Large intestine (tissue), 12 donors: ENCODE measurements around the gene ACSL3. TPM values are rescaled to one million over a fixed set of nuclear protein-coding genes. Genes with fewer than 3 reads are reported as not detected.
A peak's percentile ranks its signal among the peaks of the same experiment; 100 is the strongest.

Experiments
- DNase-seq, 2 donors: peaks; one replicate each; pipeline versions ENCODE4 v3.0.0 to v3.0.0-alpha.2; 2013
- H3K27ac ChIP-seq: one replicate; pipeline ENCODE4 v1.5.1; 2013; ENCODE audit warnings: low read length
- H3K27me3 ChIP-seq: 2 replicates; pipeline ENCODE4 v1.6.1; 2013; ENCODE audit warnings: low read length; ENCODE audit not compliant: control insufficient read depth, insufficient read depth
- H3K36me3 ChIP-seq: 2 replicates; pipeline ENCODE4 v1.6.1; 2013; ENCODE audit warnings: low read length; ENCODE audit not compliant: control insufficient read depth, insufficient read depth
- H3K4me1 ChIP-seq: one replicate; pipeline ENCODE4 v1.6.1; 2013; ENCODE audit warnings: low read length; ENCODE audit not compliant: control insufficient read depth, insufficient read depth
- H3K4me3 ChIP-seq: one replicate; pipeline ENCODE4 v1.5.1; 2013; ENCODE audit warnings: low read length
- H3K9me3 ChIP-seq: one replicate; pipeline ENCODE4 v1.6.1; 2013; ENCODE audit warnings: mild to moderate bottlenecking, low read depth, low read length, moderate library complexity; ENCODE audit not compliant: control insufficient read depth
- WGBS: methylation state at CpG from one replicate; pipeline ENCODE4 v1.1.5; 2013; ENCODE audit warnings: low lambda C conversion rate; ENCODE audit not compliant: insufficient coverage; 5-methylcytosine and 5-hydroxymethylcytosine counted together
- long read RNA-seq, 11 donors: transcript quantifications; one replicate each; lab custom pipeline, GENCODE V29; 2026
- polyA plus RNA-seq: library from polyadenylated mRNA; unstranded; fragments of 120-200 nt; gene quantifications from one replicate; pipeline ENCODE4 v1.2.1, GENCODE V29; 2013

ACSL3 gene
- 34.8 TPM for polyA plus RNA-seq
- long read RNA-seq, donor 1, full-length matches to known transcripts = 2 of 2 reads
- long read RNA-seq, donor 1, partial matches to known transcripts = 0 of 2 reads
- long read RNA-seq, donor 1, other reads (novel, unspliced or antisense) = 0 of 2 reads
- long read RNA-seq, donor 2, full-length matches to known transcripts = 6 of 17 reads
- long read RNA-seq, donor 2, partial matches to known transcripts = 11 of 17 reads
- long read RNA-seq, donor 2, other reads (novel, unspliced or antisense) = 0 of 17 reads
- long read RNA-seq, donor 3 = 0 reads
- long read RNA-seq, donor 4, full-length matches to known transcripts = 1 of 1 reads
- long read RNA-seq, donor 4, partial matches to known transcripts = 0 of 1 reads
- long read RNA-seq, donor 4, other reads (novel, unspliced or antisense) = 0 of 1 reads
- long read RNA-seq, donor 5, partial matches to known transcripts = 0 of 4 reads
- long read RNA-seq, donor 5, other reads (novel, unspliced or antisense) = 0 of 4 reads
- long read RNA-seq, donor 6, full-length matches to known transcripts = 16 of 21 reads
- long read RNA-seq, donor 6, partial matches to known transcripts = 5 of 21 reads
- long read RNA-seq, donor 6, other reads (novel, unspliced or antisense) = 0 of 21 reads
- long read RNA-seq, donor 7, partial matches to known transcripts = 0 of 1 reads
- long read RNA-seq, donor 7, other reads (novel, unspliced or antisense) = 0 of 1 reads
- long read RNA-seq, donor 8, full-length matches to known transcripts = 10 of 18 reads
- long read RNA-seq, donor 8, partial matches to known transcripts = 8 of 18 reads
- long read RNA-seq, donor 8, other reads (novel, unspliced or antisense) = 0 of 18 reads
- long read RNA-seq, donor 9, transcript ACSL3-202 (16 exons, 3,147 nt) = major isoform, 8 of 9 reads
- long read RNA-seq, donor 9, partial matches to known transcripts = 0 of 9 reads
- long read RNA-seq, donor 9, other reads (novel, unspliced or antisense) = 0 of 9 reads
- long read RNA-seq, donor 10, partial matches to known transcripts = 5 of 7 reads
- long read RNA-seq, donor 10, other reads (novel, unspliced or antisense) = 0 of 7 reads
- long read RNA-seq, donor 11, full-length matches to known transcripts = 7 of 12 reads
- long read RNA-seq, donor 11, partial matches to known transcripts = 5 of 12 reads
- long read RNA-seq, donor 11, other reads (novel, unspliced or antisense) = 0 of 12 reads

GRCh38 chr2:222860740-222861410 lies at the start of gene ACSL3:
ACSL3 (plus strand) TSS chr2:222861036; CDS start chr2:222908773, 47,737 bp downstream.
- WGBS = no CpG with 5 or more reads among the region's 99 CpGs
- peak; percentile 94 to 97 for DNase-seq
- peak within 1 kb of the TSS; percentile 60 for H3K27ac ChIP-seq
- peak within 1 kb of the TSS; percentile 78 for H3K4me3 ChIP-seq
- peaks cover 14% of the 10 kb centered on the region for H3K4me1 ChIP-seq
- H3K36me3 ChIP-seq = no peaks in the 10 kb centered on the region
- no peaks in the 10 kb centered on the region for H3K27me3 ChIP-seq
- H3K9me3 ChIP-seq = no peaks in the 10 kb centered on the region

GRCh38 chr2:222811828-222812227 lies 49.0 kb upstream of the ACSL3 start:
- no peak for DNase-seq

GRCh38 chr2:222813177-222813843 lies 47.5 kb upstream of the ACSL3 start:
- no peaks in the 10 kb centered on the region for H3K4me1 ChIP-seq
- H3K27me3 ChIP-seq = no peaks in the 10 kb centered on the region
- DNase-seq = no peak
- WGBS = 90% methylated on average over 2 of the region's 6 CpGs
- H3K9me3 ChIP-seq = peaks cover 4% of the 10 kb centered on the region
- no peak overlapping the region for H3K27ac ChIP-seq
- no peak overlapping the region for H3K4me3 ChIP-seq
- H3K36me3 ChIP-seq = no peaks in the 10 kb centered on the region

More at GRCh38 chr2:222811828-222812227, 49.0 kb upstream of the ACSL3 start:
- H3K4me1 ChIP-seq = no peaks in the 10 kb centered on the region
- no CpG with 5 or more reads among the region's 1 CpG for WGBS
- no peaks in the 10 kb centered on the region for H3K36me3 ChIP-seq
- no peak overlapping the region for H3K27ac ChIP-seq
- H3K9me3 ChIP-seq = peaks cover 4% of the 10 kb centered on the region
- H3K4me3 ChIP-seq = no peak overlapping the region
- no peaks in the 10 kb centered on the region for H3K27me3 ChIP-seq

GRCh38 chr2:222819722-222820333 lies 41.0 kb upstream of the ACSL3 start:
- Histone ChIP-seq H3K9me3 (peaks cover 4% of the 10 kb centered on the region), H3K27me3 (no peaks in the 10 kb centered on the region), H3K36me3 (no peaks in the 10 kb centered on the region), H3K4me3 (no peak overlapping the region), H3K4me1 (no peaks in the 10 kb centered on the region), H3K27ac (no peak overlapping the region)
- DNase-seq = no peak
- no CpG with 5 or more reads among the region's 2 CpGs for WGBS

GRCh38 chr2:222823183-222823930 lies 37.5 kb upstream of the ACSL3 start:
- Histone ChIP-seq H3K36me3 (no peaks in the 10 kb centered on the region), H3K27me3 (no peaks in the 10 kb centered on the region), H3K27ac (no peak overlapping the region), H3K4me3 (no peak overlapping the region), H3K9me3 (no peaks in the 10 kb centered on the region), H3K4me1 (no peaks in the 10 kb centered on the region)
- no CpG with 5 or more reads among the region's 6 CpGs for WGBS
- no peak for DNase-seq

- no peaks in the 10 kb centered on the region for H3K9me3 ChIP-seq
- H3K27me3 ChIP-seq = no peaks in the 10 kb centered on the region
- no peak overlapping the region for H3K27ac ChIP-seq
- no peak for DNase-seq
- no peaks in the 10 kb centered on the region for H3K4me1 ChIP-seq
- no peaks in the 10 kb centered on the region for H3K36me3 ChIP-seq
- 100% methylated on average over 1 of the region's 1 CpG for WGBS
- no peak overlapping the region for H3K4me3 ChIP-seq
Observed at GRCh38 chr2:222825031-222825430, 35.8 kb upstream of the ACSL3 start.

GRCh38 chr2:222827417-222827816 lies 33.4 kb upstream of the ACSL3 start:
- H3K9me3 ChIP-seq = no peaks in the 10 kb centered on the region
- H3K4me3 ChIP-seq = no peak overlapping the region
- H3K27ac ChIP-seq = no peak overlapping the region
- no peak for DNase-seq
- H3K4me1 ChIP-seq = no peaks in the 10 kb centered on the region
- H3K36me3 ChIP-seq = no peaks in the 10 kb centered on the region
- H3K27me3 ChIP-seq = no peaks in the 10 kb centered on the region
- WGBS = no CpG with 5 or more reads among the region's 1 CpG

- no peak overlapping the region for H3K4me3 ChIP-seq
- no peaks in the 10 kb centered on the region for H3K27me3 ChIP-seq
- H3K36me3 ChIP-seq = no peaks in the 10 kb centered on the region
- WGBS = 94% methylated on average over 3 of the region's 11 CpGs
- H3K4me1 ChIP-seq = no peaks in the 10 kb centered on the region
- H3K9me3 ChIP-seq = no peaks in the 10 kb centered on the region
- no peak overlapping the region for H3K27ac ChIP-seq
- DNase-seq = no peak
Observed at GRCh38 chr2:222828572-222828971, 32.3 kb upstream of the ACSL3 start.

- WGBS = 100% methylated on average over 3 of the region's 3 CpGs
- Histone ChIP-seq H3K27ac (no peak overlapping the region), H3K9me3 (no peaks in the 10 kb centered on the region)
Observed at GRCh38 chr2:222830164-222830563, 30.7 kb upstream of the ACSL3 start.

More at GRCh38 chr2:222830164-222830563, 30.7 kb upstream of the ACSL3 start:
- no peak for DNase-seq
- H3K4me3 ChIP-seq = no peak overlapping the region
- H3K36me3 ChIP-seq = no peaks in the 10 kb centered on the region
- no peaks in the 10 kb centered on the region for H3K27me3 ChIP-seq
- H3K4me1 ChIP-seq = peaks cover 4% of the 10 kb centered on the region
